Mesenchymal stem cell (in vitro differentiated cells and primary cell): Measurements from ENCODE around the gene PHACTR2.
"Not testable (repeated sequence)": the region's sequence is repeated elsewhere in the genome, so short reads cannot be mapped to it uniquely, and the experiment has no call there.

Experiments
- DNase-seq: peaks from one replicate; pipeline ENCODE4 v3.0.0-alpha.2; 2013
- H2AFZ ChIP-seq: one replicate; pipeline ENCODE4 v1.6.1; 2013; ENCODE audit warnings: low read depth, mild to moderate bottlenecking, control low read depth, inconsistent platforms, low read length, moderate library complexity
- H2AK5ac ChIP-seq: 2 replicates; pipeline ENCODE4 v1.6.1; 2013; ENCODE audit warnings: low read length, moderate library complexity, mild to moderate bottlenecking, inconsistent platforms; ENCODE audit not compliant: severe bottlenecking
- H2BK120ac ChIP-seq: one replicate; pipeline ENCODE4 v1.6.1; 2013; ENCODE audit warnings: low read depth, mild to moderate bottlenecking, inconsistent platforms, low read length, moderate library complexity
- H2BK12ac ChIP-seq, 2 experiments: one replicate each; pipeline ENCODE4 v1.6.1; 2013; ENCODE audit warnings: inconsistent platforms in 2 of 2, low read length in 2 of 2, mild to moderate bottlenecking in 2 of 2, moderate library complexity in 2 of 2, control low read depth in 1 of 2
- H2BK15ac ChIP-seq: one replicate; pipeline ENCODE4 v1.6.1; 2013; ENCODE audit warnings: mild to moderate bottlenecking, low read depth, inconsistent platforms; ENCODE audit not compliant: poor library complexity, severe bottlenecking
- H2BK5ac ChIP-seq: 2 replicates; pipeline ENCODE4 v1.6.1; 2013; ENCODE audit warnings: low read depth, mild to moderate bottlenecking, low read length, control low read depth, inconsistent platforms; ENCODE audit not compliant: poor library complexity, severe bottlenecking
- H3K14ac ChIP-seq, 2 experiments: one replicate each; pipeline ENCODE4 v1.6.1; 2013; ENCODE audit warnings: inconsistent platforms in 2 of 2, low read length in 2 of 2, control low read depth in 1 of 2, mild to moderate bottlenecking in 1 of 2, moderate library complexity in 1 of 2
- H3K18ac ChIP-seq, 2 experiments: one replicate each; pipeline ENCODE4 v1.6.1; 2013; ENCODE audit warnings: inconsistent platforms in 2 of 2, low read length in 2 of 2, control low read depth in 1 of 2, low read depth in 1 of 2, mild to moderate bottlenecking in 1 of 2
- H3K23ac ChIP-seq, 2 experiments: one replicate each; pipeline ENCODE4 v1.6.1; 2013; ENCODE audit warnings: inconsistent platforms in 2 of 2, low read length in 2 of 2, mild to moderate bottlenecking in 2 of 2, moderate library complexity in 2 of 2, control low read depth in 1 of 2
- H3K27ac ChIP-seq: 2 replicates; pipeline ENCODE4 v1.5.1; 2013; ENCODE audit warnings: mild to moderate bottlenecking, moderate library complexity, low read length, control low read depth, inconsistent platforms; ENCODE audit not compliant: poor library complexity, severe bottlenecking
- H3K27me3 ChIP-seq, 2 experiments: 2 replicates each; pipeline versions ENCODE4 v1.6.1 to v1.7.0; 2013; ENCODE audit warnings: low read length in 2 of 2, mild to moderate bottlenecking in 2 of 2, moderate library complexity in 2 of 2, control low read depth in 1 of 2, inconsistent platforms in 1 of 2; ENCODE audit not compliant: control insufficient read depth in 1 of 2, insufficient read depth in 1 of 2
- H3K36me3 ChIP-seq, 2 experiments: 2 replicates each; pipeline versions ENCODE4 v1.6.1 to v1.7.0; 2013; ENCODE audit warnings: low read length in 2 of 2, control low read depth in 1 of 2, inconsistent platforms in 1 of 2, low read depth in 1 of 2, mild to moderate bottlenecking in 1 of 2; ENCODE audit not compliant: insufficient read depth in 2 of 2, control insufficient read depth in 1 of 2
- H3K4ac ChIP-seq, 2 experiments: one replicate each; pipeline ENCODE4 v1.6.1; 2013; ENCODE audit warnings: inconsistent platforms in 2 of 2, low read length in 2 of 2, mild to moderate bottlenecking in 2 of 2, moderate library complexity in 2 of 2, control low read depth in 1 of 2, low read depth in 1 of 2
- H3K4me1 ChIP-seq: 2 replicates; pipeline ENCODE4 v1.6.1; 2013; ENCODE audit warnings: low read depth, low read length, control low read depth; ENCODE audit not compliant: control insufficient read depth, insufficient read depth
- H3K4me2 ChIP-seq: 2 replicates; pipeline ENCODE4 v1.6.1; 2013; ENCODE audit warnings: low read length, mild to moderate bottlenecking, inconsistent platforms; ENCODE audit not compliant: poor library complexity, severe bottlenecking
- H3K4me3 ChIP-seq, 2 experiments: 2 replicates each; pipeline versions ENCODE4 v1.5.1 to v1.7.0; 2013; ENCODE audit warnings: low read length in 2 of 2, mild to moderate bottlenecking in 2 of 2, control low read depth in 1 of 2, low read depth in 1 of 2; ENCODE audit not compliant: insufficient read depth in 1 of 2
- H3K79me1 ChIP-seq: replicated peaks from 2 replicates; pipeline ENCODE4 v1.6.1; 2013; ENCODE audit warnings: mild to moderate bottlenecking, control low read depth, low read length, inconsistent platforms; ENCODE audit not compliant: poor library complexity, severe bottlenecking
- H3K9ac ChIP-seq: 2 replicates; pipeline ENCODE4 v1.7.0; 2013; ENCODE audit warnings: mild to moderate bottlenecking, low read length, moderate library complexity
- H3K9me3 ChIP-seq: 2 replicates; pipeline ENCODE4 v1.7.0; 2013; ENCODE audit warnings: mild to moderate bottlenecking, low read length; ENCODE audit not compliant: control insufficient read depth
- H4K8ac ChIP-seq: one replicate; pipeline ENCODE4 v1.6.1; 2013; ENCODE audit warnings: inconsistent platforms, mild to moderate bottlenecking, low read length, moderate library complexity
- H4K91ac ChIP-seq: one replicate; pipeline ENCODE4 v1.6.1; 2013; ENCODE audit warnings: mild to moderate bottlenecking, low read length, inconsistent platforms
- WGBS: methylation state at CpG from one replicate; pipeline ENCODE4 v1.1.7; 2013; ENCODE audit warnings: mixed read lengths; 5-methylcytosine and 5-hydroxymethylcytosine counted together

PHACTR2 gene

GRCh38 chr6:143864234-143864633, 186.5 kb downstream of the PHACTR2 start, which contains the start of gene ZC2HC1B:
Gene ZC2HC1B, plus strand, starts transcription at chr6:143864474. Its CDS starts 66 bp downstream, at chr6:143864540.
- no CpG with 5 or more reads among the region's 1 CpG for WGBS
- H4K8ac ChIP-seq = no peak within 1 kb of the TSS
- H3K4me2 ChIP-seq = no peak within 1 kb of the TSS
- H3K27ac ChIP-seq = no peak within 1 kb of the TSS
- H4K91ac ChIP-seq = no peak within 1 kb of the TSS
- H3K23ac ChIP-seq = no peak within 1 kb of the TSS
- H3K36me3 ChIP-seq = peaks cover 20 to 68% of the 10 kb centered on the region in 2 experiments
- no peak within 1 kb of the TSS for H3K9ac ChIP-seq
- H2BK120ac ChIP-seq = no peak within 1 kb of the TSS
- no peak within 1 kb of the TSS for H2BK12ac ChIP-seq
- H3K79me1 ChIP-seq = peaks cover 3% of the 10 kb centered on the region
- H2AK5ac ChIP-seq = no peak within 1 kb of the TSS
- no peaks in the 10 kb centered on the region for H3K4me1 ChIP-seq
- no peak within 1 kb of the TSS for H3K4ac ChIP-seq
- H3K18ac ChIP-seq = no peak within 1 kb of the TSS
- no peak within 1 kb of the TSS for H2AFZ ChIP-seq
- H2BK15ac ChIP-seq = no peak within 1 kb of the TSS
- DNase-seq = peak; percentile 9
- no peaks in the 10 kb centered on the region for H3K27me3 ChIP-seq
- H3K14ac ChIP-seq = no peak within 1 kb of the TSS
- no peak within 1 kb of the TSS for H3K4me3 ChIP-seq
- no peak within 1 kb of the TSS for H2BK5ac ChIP-seq
- no peaks in the 10 kb centered on the region for H3K9me3 ChIP-seq

GRCh38 chr6:143867236-143867635, 189.5 kb downstream of the PHACTR2 start:
- H3K4me3 ChIP-seq = no peak overlapping the region
- H4K8ac ChIP-seq = no peak overlapping the region
- H2AFZ ChIP-seq = no peak overlapping the region
- no peak overlapping the region for H2BK120ac ChIP-seq
- no peak overlapping the region for H2BK5ac ChIP-seq
- H3K23ac ChIP-seq = no peak overlapping the region
- no peaks in the 10 kb centered on the region for H3K4me1 ChIP-seq
- DNase-seq = peak; percentile 10
- H3K27me3 ChIP-seq = no peaks in the 10 kb centered on the region
- H2BK12ac ChIP-seq = no peak overlapping the region
- no peak overlapping the region for H2AK5ac ChIP-seq
- no peak overlapping the region for H2BK15ac ChIP-seq
- H3K9ac ChIP-seq = no peak overlapping the region
- no peaks in the 10 kb centered on the region for H3K9me3 ChIP-seq
- H4K91ac ChIP-seq = no peak overlapping the region
- H3K18ac ChIP-seq = no peak overlapping the region
- H3K4ac ChIP-seq = no peak overlapping the region
- H3K36me3 ChIP-seq = peaks cover 9 to 39% of the 10 kb centered on the region in 2 experiments
- no peak overlapping the region for H3K27ac ChIP-seq
- H3K14ac ChIP-seq = no peak overlapping the region
- H3K79me1 ChIP-seq = no peaks in the 10 kb centered on the region
- no peak overlapping the region for H3K4me2 ChIP-seq

- H3K4me2 ChIP-seq, H4K8ac ChIP-seq, H3K4me3 ChIP-seq, H3K14ac ChIP-seq, H2BK5ac ChIP-seq, H2BK120ac ChIP-seq, H3K18ac ChIP-seq, H3K9ac ChIP-seq, H2AK5ac ChIP-seq, H3K79me1 ChIP-seq, H3K4ac ChIP-seq, DNase-seq, H2AFZ ChIP-seq, H4K91ac ChIP-seq, H2BK12ac ChIP-seq, H3K27me3 ChIP-seq, H3K27ac ChIP-seq, H2BK15ac ChIP-seq, H3K4me1 ChIP-seq, H3K9me3 ChIP-seq, H3K23ac ChIP-seq: not testable (repeated sequence)
- WGBS = 80% methylated on average over 2 of the region's 3 CpGs
- peaks cover 7 to 24% of the 10 kb centered on the region in 2 experiments for H3K36me3 ChIP-seq
Measured at GRCh38 chr6:143868808-143869207, 191.0 kb downstream of the PHACTR2 start.

DNA sequence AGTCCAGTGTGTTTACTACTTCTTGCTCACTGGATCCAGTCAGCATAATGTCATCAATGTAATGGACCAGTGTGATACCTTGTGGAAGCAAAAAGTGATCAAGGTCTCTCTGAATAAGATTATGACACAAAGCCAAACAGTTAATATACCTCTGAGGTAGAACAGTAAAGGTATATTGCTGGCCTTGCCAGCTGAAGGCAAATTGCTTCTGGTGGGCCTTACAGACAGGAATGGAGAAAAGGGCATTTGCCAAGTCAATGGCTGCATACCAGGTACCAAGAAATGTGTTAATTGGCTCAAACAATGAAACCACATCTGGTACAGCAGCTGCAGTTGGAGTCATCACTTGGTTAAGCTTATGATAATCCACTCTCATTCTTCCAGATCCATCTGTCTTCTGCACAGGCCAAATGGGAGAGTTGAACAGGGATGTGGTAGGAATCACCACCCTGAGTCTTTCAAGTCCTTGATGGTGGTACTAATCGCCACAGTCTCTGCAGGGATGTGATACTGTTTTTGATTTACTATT, 193.5 kb downstream of the PHACTR2 start:
- H2BK5ac ChIP-seq, H3K27ac ChIP-seq, DNase-seq, H2AK5ac ChIP-seq, H3K36me3 ChIP-seq, H3K27me3 ChIP-seq, H3K79me1 ChIP-seq, H2BK12ac ChIP-seq, H2AFZ ChIP-seq, H3K18ac ChIP-seq, H3K4ac ChIP-seq, H3K9me3 ChIP-seq, H3K14ac ChIP-seq, H4K8ac ChIP-seq, H4K91ac ChIP-seq, H3K23ac ChIP-seq, H3K4me1 ChIP-seq, H3K4me3 ChIP-seq, H2BK120ac ChIP-seq, H3K4me2 ChIP-seq, H3K9ac ChIP-seq, H2BK15ac ChIP-seq: not testable (repeated sequence)
- 78% methylated on average over 1 of the region's 1 CpG for WGBS
